Measurements from ENCODE around the gene IFI6. TPM values are rescaled to one million over a fixed set of nuclear protein-coding genes. Genes with fewer than 3 reads are reported as not detected.

Gene IFI6
- polyA plus RNA-seq, 1 experiment, result 26.8 TPM

DNA sequence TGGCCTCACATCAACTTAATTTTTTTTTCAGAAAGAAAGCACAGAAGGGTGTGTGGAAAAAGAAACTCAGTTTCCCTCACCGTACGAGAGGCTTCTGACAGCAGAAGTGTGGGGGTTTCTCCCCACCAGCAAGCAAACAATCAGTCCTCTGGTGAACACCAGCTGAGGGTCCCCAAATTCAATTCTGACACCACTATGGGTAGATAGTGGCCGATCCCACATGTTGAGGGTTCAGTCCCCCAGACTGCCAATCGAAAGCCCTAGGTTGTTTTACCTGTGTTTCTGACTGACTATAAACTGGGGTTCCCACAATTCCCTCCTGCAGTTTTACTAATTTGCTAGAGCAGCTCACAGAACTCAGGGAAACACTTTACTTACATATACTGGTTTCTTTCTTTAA is 2.1 kb downstream of the IFI6 start:
- ChIA-PET POLR2A (interaction anchor here (0.8 to 1.4 kb wide), 3 partner anchors 56 to 161 kb away, joined by 3 to 4 read pairs (median 4); partner anchors contain the start of genes FAM76A and PPP1R8), CTCF (interaction anchor here (0.5 to 2.1 kb wide), 40 partner anchors 9 to 505 kb away, joined by 3 to 22 read pairs (median 4); partner anchors contain the start of genes FAM76A, PPP1R8 and STX12)
- Histone ChIP-seq H3K27ac (ENCODE audit: low read depth, low read length) (no peak overlapping the region), H3K4me3 (ENCODE audit: low read depth, low read length) (no peak overlapping the region), H3K9me3 (ENCODE audit: control insufficient read depth, insufficient read depth, low read length) (no peaks in the 10 kb centered on the region), H3K27me3 (ENCODE audit: control insufficient read depth, insufficient read depth, low read length) (no peaks in the 10 kb centered on the region)
- DNase-seq (ENCODE audit: low read depth, low spot score), result no peak
- TF ChIP-seq, protein P1, sequence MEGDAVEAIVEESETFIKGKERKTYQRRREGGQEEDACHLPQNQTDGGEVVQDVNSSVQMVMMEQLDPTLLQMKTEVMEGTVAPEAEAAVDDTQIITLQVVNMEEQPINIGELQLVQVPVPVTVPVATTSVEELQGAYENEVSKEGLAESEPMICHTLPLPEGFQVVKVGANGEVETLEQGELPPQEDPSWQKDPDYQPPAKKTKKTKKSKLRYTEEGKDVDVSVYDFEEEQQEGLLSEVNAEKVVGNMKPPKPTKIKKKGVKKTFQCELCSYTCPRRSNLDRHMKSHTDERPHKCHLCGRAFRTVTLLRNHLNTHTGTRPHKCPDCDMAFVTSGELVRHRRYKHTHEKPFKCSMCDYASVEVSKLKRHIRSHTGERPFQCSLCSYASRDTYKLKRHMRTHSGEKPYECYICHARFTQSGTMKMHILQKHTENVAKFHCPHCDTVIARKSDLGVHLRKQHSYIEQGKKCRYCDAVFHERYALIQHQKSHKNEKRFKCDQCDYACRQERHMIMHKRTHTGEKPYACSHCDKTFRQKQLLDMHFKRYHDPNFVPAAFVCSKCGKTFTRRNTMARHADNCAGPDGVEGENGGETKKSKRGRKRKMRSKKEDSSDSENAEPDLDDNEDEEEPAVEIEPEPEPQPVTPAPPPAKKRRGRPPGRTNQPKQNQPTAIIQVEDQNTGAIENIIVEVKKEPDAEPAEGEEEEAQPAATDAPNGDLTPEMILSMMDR (IDR thresholded peaks at IDR 0.05; ENCODE audit: low read depth, low read length), result no peak

DNA sequence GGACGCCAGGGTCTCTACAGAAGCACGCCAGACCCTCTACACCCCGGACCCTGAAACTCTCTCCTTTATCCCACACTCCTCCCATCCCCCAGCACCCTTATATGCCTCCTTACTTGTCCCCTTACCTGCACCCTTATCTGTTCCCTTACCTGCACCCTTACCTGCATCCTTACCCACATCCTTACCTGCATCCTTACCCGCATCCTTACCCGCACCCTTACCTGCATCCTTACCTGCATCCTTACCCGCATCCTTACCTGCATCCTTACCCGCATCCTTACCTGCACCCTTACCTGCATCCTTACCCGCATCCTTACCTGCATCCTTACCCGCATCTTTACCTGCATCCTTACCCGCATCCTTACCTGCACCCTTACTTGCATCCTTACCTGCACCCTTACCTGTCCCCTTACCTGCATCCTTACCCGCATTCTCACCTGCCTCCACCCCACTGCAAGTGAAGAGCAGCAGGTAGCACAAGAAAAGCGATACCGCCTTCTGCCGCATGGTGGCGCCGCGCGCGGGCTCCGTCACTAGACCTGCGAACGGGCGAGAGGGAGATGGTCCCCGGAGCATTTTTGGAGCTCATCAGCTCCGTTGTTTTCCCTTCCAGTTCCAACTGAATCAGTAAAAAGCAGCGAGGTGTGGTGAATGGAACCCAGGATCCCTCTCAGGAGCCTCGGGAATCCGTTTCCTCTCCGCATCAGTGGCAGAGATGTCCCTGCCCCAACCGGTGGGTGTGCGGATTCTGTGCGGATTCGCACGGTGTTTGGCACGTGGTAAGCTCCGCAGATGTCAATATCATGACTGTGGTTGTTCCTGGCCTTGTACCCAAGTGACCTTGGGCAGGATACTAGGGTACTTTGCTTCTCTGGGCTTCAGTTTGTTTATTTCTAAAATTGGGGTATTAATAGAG is 2.9 kb downstream of the IFI6 start:
- POLR2A ChIA-PET, result interaction anchor here (0.8 to 1.4 kb wide), 3 partner anchors 57 to 161 kb away, joined by 3 to 4 read pairs (median 4); partner anchors contain the start of genes FAM76A and PPP1R8

DNA sequence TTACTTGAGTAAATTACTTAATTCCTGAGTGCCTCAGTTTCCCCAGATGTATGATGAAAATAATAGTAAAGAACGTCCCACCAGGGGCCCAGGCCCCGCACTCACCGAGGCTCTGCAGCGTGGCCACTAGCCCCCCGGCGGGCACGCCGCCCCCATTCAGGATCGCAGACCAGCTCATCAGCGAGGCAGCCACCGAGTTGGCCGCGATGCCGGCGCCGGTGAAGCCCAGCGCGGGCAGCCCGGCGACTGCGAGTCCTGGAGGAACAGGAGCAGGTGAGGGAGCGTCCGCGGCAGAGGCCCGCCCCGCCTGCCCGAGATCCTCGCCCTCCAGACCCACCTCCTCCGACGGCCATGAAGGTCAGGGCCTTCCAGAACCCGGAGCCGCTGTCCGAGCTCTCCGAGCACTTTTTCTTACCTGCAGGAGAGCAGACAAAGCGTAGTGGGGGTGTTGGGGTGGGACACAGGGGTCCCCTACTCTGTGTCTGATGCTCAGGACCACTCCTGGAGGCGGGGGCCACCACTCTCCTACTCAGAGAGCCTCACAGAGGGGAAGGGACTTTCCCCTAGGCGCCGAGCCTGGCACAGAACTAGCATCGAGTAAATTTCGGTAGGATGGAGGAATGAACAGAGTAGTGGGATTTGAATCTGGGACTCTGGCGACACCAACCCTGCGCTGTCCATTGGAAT is 3.7 kb downstream of the IFI6 start:
- Histone ChIP-seq H3K27ac (ENCODE audit: low read depth, low read length) (no peak overlapping the region), H3K27me3 (ENCODE audit: control insufficient read depth, insufficient read depth, low read length) (no peaks in the 10 kb centered on the region), H3K9me3 (ENCODE audit: control insufficient read depth, insufficient read depth, low read length) (no peaks in the 10 kb centered on the region), H3K4me3 (ENCODE audit: low read depth, low read length) (no peak overlapping the region)
- no peak for DNase-seq (ENCODE audit: low read depth, low spot score)
- CTCF ChIA-PET, result interaction anchor here (0.5 to 3.6 kb wide), 3 partner anchors 51 to 279 kb away, joined by 4 to 22 read pairs (median 19); no protein-coding TSS in a partner anchor
- POLR2A ChIA-PET, result no interaction called here
- TF ChIP-seq, protein P1 (IDR thresholded peaks at IDR 0.05; ENCODE audit: low read depth, low read length), result no peak

More for the DNA sequence above, 2.9 kb downstream of the IFI6 start:
- Histone ChIP-seq H3K9me3 (ENCODE audit: control insufficient read depth, insufficient read depth, low read length) (no peaks in the 10 kb centered on the region), H3K27ac (ENCODE audit: low read depth, low read length) (no peak overlapping the region), H3K4me3 (ENCODE audit: low read depth, low read length) (peak overlapping the region; percentile 55), H3K27me3 (ENCODE audit: control insufficient read depth, insufficient read depth, low read length) (no peaks in the 10 kb centered on the region)
- TF ChIP-seq, protein P1 (IDR thresholded peaks at IDR 0.05; ENCODE audit: low read depth, low read length), result peak; percentile 87
- CTCF ChIA-PET, result interaction anchor here (0.5 to 2.1 kb wide), 41 partner anchors 9 to 504 kb away, joined by 3 to 22 read pairs (median 4); partner anchors contain the start of genes FAM76A, PPP1R8 and STX12
- no peak for DNase-seq (ENCODE audit: low read depth, low spot score)

DNA sequence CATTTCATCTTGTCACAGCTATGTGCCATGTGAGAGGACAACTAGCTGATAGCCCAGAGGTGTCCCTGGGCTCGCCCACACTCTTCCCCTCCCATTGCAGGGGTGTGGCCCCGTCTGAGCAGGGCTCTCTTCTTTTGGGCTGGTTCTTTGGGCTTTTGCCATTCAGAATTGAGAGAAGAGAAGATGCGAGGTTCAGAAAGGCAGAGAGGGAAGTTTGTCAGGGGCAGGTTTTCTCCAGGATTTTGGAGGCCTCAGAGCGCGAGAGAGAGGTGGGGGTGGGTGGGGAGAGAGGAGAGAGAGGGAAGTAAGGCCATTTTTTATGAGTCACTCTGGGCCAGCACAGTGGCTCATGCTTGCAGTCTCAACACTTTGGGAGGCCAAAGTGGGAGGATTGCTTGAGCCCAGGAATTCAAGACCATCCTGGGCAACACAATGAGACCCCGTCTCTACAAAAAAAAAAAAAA is 5.2 kb downstream of the IFI6 start:
- no peak for DNase-seq (ENCODE audit: low read depth, low spot score)
- Histone ChIP-seq H3K9me3 (ENCODE audit: control insufficient read depth, insufficient read depth, low read length) (no peaks in the 10 kb centered on the region), H3K4me3 (ENCODE audit: low read depth, low read length) (no peak overlapping the region), H3K27me3 (ENCODE audit: control insufficient read depth, insufficient read depth, low read length) (no peaks in the 10 kb centered on the region), H3K27ac (ENCODE audit: low read depth, low read length) (no peak overlapping the region)
- TF ChIP-seq, protein P1 (IDR thresholded peaks at IDR 0.05; ENCODE audit: low read depth, low read length), result no peak
- ChIA-PET CTCF (interaction anchor here (0.6 to 3.6 kb wide), 5 partner anchors 53 to 613 kb away, joined by 3 to 19 read pairs (median 4); no protein-coding TSS in a partner anchor), POLR2A (interaction anchor here (1.1 kb wide), 1 partner anchor 68 kb away, joined by 3 read pairs; no protein-coding TSS in a partner anchor)
